ENCODE measurements around the gene SERPINA3.
"Not testable (repeated sequence)": the region's sequence is repeated elsewhere in the genome, so short reads cannot be mapped to it uniquely, and the experiment has no call there.

The SERPINA3 gene

DNA sequence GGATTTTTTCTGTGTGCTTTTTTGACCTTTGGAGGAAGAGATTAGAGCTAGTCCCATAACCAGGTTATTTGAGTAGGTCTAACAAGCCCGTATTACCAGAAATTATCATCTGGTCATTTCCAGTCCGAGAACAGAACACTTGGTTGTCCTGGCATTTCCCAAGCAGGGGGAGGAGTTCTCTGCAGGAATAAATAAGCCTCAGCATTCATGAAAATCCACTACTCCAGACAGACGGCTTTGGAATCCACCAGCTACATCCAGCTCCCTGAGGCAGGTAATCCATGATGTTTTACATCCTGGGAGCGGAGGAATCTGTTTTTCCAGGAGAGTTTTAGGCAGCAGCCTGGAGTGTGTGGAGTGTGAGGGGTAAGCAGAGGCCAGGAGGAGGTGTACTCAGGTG lies at the start of gene SERPINA3:
Gene SERPINA3 (plus strand): TSS at position 218 of the 400 bp plus-strand sequence. CDS start 2,051 bp downstream, outside the sequence.
- DNase-seq: no peak

DNA sequence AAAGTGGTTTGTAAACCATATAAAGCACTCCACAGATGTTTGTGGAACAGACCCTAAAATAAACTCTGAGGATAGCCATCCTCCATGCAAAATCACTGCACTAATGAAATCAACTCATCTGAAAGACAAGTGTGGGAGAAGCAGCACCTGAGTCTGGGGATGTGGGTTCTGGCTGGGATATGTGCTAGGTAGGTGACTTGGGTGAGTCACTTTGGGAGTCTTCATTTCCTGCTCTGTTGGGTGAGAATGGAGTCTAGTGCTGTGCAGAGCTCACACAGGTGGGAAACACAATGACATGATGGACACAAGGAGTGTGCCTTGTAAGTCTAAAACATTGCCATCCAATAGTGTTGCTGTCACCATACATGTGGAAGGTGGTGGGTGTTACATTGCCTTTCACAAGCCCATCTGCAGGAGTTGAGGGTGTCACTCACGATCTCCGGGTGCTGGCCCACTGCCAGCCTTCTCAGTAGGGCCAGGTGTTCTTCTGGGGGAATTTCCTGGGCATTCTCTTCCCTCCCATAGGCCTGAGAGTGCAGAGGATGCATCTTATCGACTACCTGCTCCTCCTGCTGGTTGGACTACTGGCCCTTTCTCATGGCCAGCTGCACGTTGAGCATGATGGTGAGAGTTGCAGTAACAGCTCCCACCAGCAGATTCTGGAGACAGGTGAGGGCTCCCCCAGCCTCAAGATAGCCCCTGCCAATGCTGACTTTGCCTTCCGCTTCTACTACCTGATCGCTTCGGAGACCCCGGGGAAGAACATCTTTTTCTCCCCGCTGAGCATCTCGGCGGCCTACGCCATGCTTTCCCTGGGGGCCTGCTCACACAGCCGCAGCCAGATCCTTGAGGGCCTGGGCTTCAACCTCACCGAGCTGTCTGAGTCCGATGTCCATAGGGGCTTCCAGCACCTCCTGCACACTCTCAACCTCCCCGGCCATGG lies 49.0 kb upstream of the SERPINA3 start:
- no peak for DNase-seq

DNA sequence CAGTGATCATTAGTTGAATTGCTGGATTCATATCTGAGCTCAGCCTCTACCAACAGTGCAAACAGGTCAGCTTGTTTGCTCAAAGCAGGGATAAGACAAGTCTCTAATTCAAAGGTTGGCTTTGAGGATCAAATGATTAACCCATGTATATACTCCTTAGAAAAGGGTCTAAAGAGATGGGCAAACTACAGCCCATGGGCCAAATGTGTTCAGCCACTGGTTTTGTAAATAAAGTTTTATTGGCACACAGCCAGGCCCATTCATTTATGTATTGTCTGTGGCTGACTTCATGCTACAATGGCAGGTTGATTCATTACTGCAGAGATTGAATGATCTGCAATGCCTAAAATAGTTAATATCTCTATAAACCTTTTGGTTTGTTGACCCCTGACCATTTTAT lies 47.8 kb upstream of the SERPINA3 start:
- no peak for DNase-seq

DNA sequence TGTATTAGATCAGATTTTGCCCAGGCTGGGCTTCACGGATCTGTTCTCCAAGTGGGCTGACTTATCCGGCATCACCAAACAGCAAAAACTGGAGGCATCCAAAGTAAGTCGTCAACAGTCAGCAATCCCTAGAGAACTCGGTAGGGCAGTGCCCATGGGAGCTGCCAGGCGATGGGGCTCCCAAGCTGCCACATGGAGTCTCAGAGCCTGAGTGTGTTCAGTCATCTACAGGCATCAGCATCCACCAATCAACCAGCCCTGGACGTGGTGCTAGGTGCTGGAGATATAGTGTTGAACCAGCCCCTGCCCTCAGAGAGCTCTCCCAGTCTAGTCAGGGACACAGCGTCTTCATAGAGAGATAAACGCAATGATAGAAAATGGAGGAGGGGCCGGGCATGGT lies 44.0 kb upstream of the SERPINA3 start:
- no peak for DNase-seq

DNA sequence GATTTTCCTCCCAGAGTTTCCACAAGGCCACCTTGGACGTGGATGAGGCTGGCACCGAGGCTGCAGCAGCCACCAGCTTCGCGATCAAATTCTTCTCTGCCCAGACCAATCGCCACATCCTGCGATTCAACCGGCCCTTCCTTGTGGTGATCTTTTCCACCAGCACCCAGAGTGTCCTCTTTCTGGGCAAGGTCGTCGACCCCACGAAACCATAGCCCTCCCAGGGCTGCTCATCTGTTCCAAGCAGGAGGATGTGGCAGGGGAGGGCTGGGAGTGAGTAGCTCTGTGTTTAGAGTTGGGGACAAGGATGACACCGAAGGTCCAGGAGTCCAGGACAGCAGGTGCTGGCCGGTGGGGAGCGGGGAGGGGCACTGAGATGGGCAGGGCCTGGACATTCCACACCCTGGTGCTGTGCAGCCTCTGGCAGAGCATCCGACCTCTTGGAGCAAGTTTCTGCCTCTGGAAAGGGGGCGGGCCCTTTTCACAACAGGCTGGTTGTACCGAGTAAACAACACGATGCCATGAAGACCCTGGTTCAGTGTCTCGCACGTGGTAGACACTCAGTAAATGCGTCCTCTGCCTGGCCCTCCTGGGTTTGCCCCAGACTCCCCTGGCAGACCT lies 42.7 kb upstream of the SERPINA3 start:
- DNase-seq: no peak

DNA sequence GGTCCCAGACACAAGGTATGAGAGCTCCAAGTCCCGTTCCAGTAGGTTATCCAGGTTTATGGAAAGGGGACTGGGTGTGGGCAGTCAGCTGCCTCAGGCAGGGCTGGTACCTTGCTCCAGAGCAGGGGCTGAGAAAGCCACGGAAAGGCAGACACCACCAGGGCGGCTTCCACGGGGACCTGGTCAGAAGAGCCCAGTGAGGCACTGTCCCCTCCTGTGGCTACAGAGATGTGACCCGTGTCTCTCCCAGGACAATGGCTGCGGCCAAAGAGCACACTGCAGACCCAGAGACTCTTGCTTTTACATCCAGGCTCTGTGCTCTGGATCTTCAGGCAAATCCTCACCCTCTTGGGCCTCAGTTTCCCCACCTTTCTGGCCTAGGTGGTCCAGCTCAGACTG lies 42.2 kb upstream of the SERPINA3 start:
- DNase-seq: no peak

DNA sequence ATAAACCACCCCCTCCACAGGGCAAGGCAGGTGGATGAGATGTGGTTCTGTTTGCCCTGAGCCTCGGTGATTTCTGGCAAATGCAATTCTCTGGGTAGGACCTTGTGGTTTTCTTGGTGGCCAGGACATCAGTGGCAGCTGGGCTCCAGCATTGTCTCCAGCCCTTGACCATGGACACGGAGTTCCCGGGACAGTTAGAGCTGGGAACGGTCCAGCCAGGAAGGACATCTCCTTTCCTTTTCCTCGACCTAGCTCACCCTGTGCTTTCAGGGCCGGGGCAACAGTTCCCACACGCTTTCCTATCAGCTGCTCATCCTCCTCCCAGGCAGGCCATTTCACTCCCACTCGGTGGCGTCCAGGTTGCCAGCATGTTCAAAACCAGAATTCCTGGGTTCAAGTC lies 41.8 kb upstream of the SERPINA3 start:
- no peak for DNase-seq

DNA sequence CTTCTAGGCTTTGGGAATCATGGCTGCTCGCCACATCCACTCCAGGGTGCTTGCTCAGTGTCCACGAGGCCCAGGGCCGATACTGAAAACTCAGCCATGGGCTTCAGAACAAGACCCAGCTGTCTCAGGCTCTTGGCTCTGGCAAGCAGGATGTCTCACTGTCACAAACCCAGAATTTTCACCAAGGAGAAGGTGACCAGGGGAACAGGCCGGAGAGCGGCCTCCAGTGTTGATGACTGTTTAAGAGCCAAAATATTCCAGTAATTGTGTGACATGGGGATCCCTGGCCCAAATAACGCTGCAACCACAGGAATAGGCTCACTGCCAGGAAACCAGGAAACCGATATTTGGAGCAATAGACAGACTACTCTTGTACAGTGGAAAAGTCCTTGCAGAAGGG lies 40.8 kb upstream of the SERPINA3 start:
- no peak for DNase-seq

DNA sequence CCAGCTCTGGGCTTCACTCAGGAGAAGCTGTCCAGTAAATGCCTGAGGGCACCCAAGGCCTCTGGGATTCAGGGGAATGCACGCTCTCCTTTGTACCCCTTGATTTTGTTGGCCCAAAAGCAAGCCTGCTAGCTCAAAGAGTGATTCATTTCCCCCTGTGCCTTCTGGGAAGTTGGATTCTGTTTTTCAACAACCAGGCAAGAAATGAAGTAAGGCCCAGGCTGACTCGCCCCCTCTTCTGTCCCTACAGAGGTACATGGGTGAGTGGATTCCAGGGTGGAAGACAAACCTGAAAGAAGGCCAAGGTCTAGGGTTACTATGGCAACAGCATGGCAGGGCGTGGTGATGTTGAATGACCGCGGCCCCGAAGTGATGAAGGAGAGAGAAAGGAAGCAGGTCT lies 40.2 kb upstream of the SERPINA3 start:
- no peak for DNase-seq

DNA sequence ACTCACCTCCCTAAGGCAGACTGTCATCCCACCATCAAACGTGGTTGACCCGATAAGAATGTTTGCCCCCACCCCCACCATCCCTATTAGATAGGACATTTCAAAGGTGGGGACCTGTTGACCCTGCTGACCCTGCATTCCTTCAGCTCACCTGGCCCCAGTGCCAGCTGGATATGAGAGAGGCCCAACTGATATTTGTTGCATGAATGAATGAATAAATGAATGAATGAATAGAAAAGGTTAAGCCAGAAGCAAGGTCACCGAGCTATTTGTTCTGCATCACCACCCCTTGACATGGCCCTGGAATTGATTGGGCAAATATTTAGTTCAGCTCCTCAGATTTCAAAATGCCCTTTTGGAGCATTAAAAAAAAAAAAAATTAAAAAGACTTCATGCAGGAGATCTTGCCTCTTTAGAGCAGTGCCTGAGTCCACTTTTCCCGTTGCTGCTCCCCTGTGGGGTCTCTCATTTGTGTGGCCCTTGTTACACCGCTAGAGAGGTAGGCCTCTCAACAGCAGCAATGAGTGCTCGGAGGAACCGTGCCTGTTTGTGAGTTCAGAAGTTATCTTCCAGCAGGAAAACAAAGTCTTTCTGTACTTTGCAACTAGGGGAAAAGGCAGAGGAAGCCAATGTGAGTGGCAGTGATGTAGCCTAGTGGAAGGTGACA lies 39.4 kb upstream of the SERPINA3 start:
- no peak for DNase-seq

DNA sequence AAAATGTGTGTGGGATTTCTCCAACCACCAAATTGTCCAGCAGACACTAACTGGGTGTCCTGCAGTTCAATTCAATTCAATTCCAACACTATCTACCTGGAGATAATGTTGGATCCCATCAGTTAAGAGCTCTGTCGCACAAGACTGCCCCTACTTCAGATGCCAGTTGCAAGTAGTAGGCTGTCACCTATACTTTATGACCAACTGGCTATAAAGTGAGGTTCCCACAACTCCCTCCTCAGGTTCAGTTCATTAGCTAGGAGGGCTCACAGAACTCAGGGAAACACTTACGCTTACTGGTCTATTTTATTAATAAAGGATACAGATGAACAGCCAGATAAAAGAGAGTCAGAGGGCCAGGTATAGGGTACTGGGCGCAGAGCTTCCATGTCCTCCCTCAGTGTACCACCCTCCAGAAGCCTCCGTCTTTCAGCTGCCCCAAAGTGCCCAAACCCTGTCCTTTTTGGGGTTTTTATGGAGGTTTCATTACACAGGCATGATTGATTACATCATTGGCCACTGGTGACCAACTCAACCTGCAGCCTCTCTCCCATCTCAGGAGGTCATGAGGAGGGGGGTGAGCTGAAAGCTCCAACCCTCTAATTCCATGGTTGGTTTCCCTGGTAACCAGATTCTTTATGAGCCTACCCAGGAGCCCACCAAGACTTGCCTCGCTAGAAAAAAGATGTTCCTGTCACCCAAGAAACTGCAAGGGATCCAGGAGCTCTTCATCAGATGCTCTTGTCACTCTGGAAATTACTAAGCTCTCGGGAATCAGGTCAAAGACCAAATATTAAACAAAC lies 38.5 kb upstream of the SERPINA3 start:
- no peak for DNase-seq

DNA sequence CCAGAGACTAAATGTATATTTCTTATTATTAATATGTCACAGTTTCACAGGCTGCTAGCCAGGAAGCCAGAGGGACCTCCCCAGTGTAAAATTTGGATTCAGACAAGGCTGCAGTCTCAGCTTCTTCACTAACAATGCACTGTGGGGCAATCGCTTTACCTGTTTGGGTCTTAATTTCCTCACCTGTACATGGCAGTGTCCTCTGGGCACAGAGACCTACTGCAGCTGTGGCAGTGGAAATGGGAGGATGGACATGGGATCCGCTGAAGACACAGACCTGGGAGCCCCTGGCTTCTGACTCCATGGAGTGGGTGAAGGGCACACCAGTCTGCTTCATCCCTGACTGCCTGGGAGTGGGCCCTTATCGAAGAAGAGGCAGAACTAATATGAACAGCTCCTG lies 37.9 kb upstream of the SERPINA3 start:
- no peak for DNase-seq

DNA sequence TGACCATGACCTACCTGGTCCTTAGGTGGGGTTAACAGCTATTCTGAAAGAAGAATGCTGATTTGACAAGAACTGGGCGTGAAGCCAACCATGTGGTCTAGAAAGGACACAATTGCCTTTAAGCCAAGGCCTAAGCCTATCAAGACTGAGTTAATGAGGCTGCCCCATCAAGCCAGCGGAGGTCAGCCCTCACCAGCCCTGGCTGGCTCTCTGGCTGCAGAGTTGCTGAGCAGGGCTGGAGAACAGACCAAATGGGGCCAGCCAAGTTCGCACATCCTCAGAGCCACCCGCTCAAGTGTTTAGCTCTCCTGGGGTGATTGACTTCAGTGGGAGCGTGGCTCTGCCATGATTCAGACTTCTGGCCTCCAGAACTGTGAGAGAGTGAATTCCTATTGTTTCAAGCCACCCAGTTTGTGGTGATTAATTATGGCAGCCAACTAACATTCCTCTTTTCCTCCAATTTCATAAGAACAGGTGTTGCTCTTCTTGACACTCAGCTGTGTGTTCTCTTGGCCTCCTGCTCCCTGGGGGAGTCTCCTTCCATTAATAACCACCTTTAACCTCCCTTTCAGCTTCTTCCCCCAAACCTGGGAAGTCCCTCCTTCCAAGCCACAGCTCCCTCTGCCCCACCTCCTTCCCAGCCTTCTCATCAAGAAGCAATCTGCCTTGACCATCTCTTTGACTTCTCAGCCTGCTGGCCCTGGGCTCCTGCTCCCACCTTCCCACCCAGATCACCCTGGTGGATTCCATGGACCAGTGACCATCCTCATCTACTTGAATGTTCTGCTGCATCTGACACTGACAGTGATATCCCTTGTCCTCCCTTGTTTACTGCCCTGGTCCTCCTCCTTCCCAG lies 36.2 kb upstream of the SERPINA3 start:
- DNase-seq: no peak

DNA sequence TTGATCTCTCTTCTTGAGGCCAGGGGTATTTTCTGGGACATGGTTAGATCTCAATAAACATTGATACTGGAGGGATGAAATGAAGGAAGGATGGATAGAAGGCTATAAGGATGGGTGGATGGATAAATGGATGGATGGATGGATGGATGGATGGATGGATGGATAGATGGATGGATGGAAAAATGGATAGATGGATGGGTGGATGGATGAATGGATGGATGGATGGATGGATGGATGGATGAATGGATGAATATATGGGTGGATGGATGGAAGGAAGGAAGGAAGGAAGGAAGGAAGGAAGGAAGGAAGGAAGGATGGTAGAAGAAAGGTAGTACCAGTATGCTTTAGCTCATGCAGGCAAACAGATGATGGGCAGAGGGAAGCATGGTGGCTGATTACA lies 34.7 kb upstream of the SERPINA3 start:
- DNase-seq: not testable (repeated sequence)

DNA sequence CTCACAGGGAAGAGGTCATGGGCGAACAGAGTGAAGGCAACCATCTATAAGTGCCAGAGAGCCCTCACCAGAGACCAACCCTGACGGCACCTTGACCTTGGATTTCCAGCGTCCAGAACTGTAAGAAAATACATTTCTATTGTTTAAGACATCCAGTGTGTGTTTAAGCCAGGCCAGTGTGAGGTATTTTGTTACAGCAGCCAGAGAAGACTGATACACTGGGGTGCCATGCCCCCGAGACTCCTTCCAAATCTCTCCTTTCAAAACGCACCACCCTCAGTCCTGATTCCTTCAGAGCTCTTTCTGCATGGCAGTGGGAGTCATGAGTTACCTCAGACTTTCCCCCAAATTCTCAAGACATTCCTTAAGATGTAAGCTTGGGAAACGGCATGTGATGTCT lies 33.5 kb upstream of the SERPINA3 start:
- DNase-seq: no peak

DNA sequence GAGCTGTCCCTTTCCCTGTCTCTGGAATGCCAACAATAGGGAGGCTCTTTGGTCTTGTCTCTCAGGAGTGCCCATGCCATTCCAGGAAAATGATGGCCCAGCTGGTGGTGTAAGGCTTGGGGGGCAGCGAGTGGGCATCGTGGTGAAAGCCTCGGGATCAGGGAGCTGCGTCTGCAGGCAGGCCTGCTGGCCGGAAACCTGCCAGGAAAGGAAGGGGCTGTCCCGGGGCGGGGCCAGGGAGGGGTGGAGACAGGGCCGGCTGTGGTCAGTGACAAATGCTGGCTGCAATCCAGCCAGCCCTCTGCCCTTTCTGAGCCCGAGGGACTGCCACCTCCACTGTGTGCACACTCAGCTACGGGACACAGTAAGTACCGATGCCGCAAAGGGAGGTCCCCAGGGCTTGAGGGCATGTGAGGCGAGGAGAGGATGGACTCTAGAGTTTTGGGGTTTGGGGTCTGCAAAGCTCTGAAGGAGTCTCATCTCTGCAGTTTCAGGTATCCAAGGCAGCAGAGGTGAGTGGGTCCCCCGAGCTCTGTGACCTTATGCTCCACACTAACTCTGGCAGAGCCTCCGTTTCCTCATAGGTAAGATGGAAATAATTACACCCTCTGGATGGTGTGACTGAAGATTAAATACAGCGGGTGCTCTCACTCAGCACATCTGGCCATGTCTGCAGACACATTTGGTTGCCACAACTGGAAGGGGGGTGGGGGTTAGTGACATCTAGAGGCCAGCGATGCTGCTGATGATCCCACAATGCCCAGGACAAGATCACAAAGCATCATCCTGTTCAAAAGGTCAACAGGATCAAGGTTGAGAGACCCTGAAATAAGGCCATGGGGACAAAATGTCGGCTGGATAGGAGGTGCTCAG lies 30.8 kb upstream of the SERPINA3 start, which contains the start of gene SERPINA5:
Gene SERPINA5 (plus strand): TSS at position 300 of the 873 bp plus-strand sequence. CDS start 5,937 bp downstream, outside the sequence.
- DNase-seq: no peak

DNA sequence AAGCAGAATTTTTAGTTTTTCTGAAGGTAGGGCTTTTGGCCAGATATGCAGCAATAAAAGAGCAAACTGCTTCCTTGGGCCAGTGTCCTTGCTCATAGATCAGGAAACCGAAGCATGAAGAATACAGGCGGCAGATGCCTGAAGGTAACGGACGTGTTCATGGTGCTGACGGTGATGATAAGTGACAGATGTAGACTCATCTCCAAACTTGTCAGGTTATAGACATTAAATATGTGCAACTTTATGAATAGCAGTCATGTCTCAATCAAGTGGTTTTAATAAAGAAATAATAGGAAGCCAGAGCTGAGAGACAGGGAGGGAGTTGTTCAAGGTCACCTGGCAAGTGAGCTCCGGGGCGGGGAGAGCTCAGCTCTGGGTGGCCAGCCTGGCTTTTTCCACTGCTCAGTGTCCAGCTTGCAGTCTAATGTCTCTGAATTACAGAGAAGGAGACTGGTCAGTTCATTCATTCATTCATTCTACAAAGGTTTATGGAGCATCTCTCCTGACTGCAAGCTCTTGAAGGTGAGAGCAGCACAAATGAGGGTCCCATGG lies 29.9 kb upstream of the SERPINA3 start:
- DNase-seq: no peak

DNA sequence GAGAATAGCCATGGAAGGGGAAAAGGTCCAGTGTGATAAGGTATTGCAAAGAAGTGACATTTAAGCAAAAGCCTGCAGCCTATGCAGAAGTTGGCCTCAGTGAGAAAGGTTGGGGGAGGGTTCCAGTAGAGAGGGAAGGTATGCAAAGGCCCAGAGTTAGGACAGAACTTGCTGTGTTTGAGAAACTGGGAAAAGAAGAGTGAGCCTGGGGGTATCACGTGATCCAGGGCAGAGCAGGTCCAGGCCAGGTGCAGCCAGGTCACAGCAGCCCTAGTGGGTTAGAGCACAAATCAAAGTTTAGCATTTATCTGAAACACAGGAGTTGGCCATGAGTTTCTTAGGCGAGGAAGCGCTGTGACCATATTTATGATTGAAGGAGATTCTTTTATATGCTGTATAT lies 29.3 kb upstream of the SERPINA3 start:
- DNase-seq: no peak

DNA sequence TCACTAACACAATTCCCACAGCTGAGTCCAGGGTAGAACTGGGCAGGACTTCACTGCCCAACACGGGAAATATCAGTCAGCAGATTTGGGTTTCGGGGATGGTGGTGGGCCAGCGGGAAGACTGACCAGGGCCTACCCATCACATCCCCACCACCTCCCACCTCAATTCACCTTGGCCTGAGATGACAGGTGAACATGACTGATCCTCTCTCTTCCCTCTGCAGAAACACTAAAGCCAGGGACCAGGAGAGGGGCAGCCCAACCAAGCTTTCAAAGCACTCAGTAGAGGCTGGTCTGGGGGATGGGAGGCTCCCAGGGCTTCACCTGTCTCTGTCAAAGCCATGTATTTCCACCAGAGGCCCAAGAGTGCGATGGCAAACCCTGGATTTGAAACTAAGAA lies 28.6 kb upstream of the SERPINA3 start:
- no peak for DNase-seq

DNA sequence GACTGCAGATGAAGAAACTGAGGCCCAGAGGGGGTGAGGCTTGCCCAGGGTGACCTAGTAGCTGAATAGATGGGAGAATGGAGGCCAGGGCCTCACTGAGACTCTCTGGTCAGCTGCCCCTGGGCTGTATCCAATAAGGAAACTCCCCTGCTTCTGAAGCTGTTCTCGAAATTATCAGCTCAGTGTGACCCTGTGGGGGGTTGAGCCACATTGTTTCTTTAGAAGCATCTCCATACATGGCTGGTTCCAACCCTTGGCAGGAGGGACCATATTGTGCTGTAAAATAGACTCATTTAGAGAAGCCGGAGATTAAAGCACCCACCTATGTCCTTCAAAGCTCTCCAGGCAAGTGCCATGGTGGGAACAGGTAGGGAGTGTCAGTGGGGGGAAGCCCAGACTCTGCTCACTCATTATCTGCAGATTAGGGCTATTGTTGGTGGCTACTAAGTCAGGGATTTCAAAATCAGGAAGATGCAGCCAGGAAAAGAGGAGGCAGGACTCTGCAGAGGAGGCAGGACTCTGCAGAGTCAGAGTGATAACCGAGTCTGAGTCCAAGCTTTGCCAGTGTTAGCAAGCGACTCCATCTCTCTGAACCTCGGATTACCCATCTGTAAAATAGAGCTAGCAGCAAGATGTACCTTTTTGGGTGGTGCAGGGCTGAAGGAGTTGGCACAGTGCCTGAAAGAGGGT lies 27.5 kb upstream of the SERPINA3 start:
- DNase-seq: no peak
